HL-60 (cell line): ENCODE data around the gene OR7D2.

Experiments used
- CTCF ChIP-seq: IDR thresholded peaks from one replicate; pipeline ENCODE4 v1.5.1; 2011; ENCODE audit warnings: low read length, control low read depth, inconsistent platforms; ENCODE audit not compliant: insufficient read depth
- REST ChIP-seq: IDR thresholded peaks from 2 replicates; pipeline ENCODE4 v1.6.1; 2012; ENCODE audit warnings: low read depth; ENCODE audit not compliant: insufficient replicate concordance

- TF ChIP-seq CTCF (no peak), REST (no peak)
These were observed 39.1 kb upstream of the OR7D2 start for GRCh38 chr19:9139609-9140158.
